CD4-positive, alpha-beta T cell treated with Interleukin-6 at 100 ng/mL for 8 hours (primary cell): Measurements from ENCODE around the gene PRPS1L1.

Experiments
- DNase-seq: peaks from one replicate; pipeline ENCODE4 v3.0.0-alpha.2; 2020; ENCODE audit warnings: mixed read lengths, low spot score

Gene PRPS1L1

DNA sequence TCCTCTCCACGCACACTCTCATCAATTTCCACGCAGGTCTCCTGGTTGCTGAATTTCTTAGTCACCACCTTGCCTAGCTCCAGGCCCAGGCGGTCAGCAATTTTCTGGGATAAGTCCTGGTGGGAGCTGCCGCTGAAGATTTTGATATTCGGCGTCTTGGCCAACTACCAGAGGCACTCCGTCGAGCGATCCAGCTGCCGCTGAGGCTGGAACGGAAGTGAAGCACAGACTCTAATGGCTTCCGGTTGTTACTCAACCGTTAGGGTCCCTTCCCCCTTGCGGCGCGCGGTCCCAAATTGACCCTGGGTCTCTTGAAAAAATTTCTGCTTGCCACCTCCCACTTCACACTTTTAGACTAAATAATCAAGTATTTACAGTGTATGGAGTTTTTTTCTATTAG, at the start of gene PRPS1L1:
TSS of gene PRPS1L1 (minus strand) at position 219 of the 400 bp plus-strand sequence.
- no peak for DNase-seq

DNA sequence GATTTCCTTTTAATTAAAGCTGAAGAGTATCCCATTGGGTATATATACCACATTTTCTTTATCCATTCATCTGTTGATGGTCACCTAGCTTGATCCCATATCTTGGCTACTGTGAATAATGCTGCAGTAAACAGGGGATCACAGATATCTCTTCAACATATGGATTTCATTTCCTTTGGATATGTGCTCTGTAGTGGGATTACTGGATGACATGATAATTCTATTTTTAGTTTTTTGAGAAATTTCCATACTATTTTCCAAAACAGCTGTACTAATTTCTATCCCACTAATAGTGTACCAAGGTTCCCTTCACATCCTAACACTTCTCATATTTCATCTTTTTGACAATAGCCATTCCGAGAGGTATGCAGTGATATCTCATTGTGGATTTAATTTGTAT, 48.8 kb upstream of the PRPS1L1 start:
- no peak for DNase-seq

- no peak for DNase-seq
Observed at GRCh38 chr7:18068745-18069144, 41.1 kb upstream of the PRPS1L1 start.

DNA sequence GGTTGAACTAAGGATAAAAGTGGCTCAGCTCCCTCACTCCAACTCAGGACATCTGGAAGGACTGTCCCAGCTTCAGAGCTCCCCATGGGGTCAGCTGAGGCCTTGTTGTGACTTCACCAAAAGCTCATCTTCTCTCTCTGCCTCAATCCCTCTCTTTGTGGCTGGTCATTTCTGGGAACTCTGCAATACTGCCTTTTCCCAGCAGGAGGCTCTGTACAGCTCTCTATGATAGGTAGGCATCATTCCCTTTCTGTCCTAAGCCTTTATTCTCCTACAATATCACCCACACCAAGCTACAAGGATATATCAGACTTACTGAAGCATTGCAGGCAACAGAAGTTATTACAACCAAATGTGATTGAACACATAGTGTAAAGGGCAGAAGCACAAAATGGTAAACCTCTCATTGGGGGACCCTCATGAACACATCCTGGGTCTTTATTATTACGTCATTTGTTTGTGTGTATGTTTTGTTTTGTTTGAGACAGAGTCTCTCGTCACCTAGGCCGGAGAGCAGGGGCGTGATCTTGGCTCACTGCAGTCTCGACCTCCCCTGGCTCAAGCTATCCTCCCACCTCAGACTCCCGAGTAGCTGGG, 36.7 kb upstream of the PRPS1L1 start:
- DNase-seq, result no peak

DNA sequence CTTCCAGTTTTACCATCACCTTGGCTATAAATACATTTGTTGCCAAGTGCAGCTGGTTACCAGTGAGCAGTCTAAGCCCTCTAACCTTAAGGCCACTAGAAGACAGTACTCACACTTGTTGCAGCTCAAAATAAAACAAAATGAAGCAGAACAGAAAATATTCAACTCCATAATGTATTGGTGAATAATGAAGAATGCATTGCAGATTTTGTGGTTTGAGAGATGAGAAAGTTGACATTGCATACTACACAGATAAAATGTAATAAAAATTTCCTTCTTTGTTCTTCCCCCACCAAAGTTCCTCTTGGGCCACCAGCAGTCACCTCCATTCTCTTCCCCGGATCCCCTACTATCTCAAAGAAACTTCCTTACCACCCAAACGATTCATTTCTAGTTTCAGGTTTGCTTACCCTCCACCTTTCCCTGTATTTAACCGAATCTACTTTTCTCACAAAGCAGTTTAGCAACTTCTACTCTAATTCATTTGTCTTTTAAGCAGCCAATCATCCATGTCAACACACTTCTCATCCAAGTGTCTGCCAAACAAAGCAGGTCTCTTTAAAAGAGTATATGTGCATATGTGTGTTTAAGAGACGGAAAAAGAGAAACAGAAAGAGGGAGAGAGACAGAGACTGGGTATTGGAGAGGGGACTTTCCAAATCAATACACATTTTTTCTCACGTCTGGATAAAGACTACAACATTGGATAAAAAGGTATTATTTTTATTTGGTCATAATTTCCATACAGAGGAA, 35.7 kb upstream of the PRPS1L1 start:
- DNase-seq, result no peak

DNA sequence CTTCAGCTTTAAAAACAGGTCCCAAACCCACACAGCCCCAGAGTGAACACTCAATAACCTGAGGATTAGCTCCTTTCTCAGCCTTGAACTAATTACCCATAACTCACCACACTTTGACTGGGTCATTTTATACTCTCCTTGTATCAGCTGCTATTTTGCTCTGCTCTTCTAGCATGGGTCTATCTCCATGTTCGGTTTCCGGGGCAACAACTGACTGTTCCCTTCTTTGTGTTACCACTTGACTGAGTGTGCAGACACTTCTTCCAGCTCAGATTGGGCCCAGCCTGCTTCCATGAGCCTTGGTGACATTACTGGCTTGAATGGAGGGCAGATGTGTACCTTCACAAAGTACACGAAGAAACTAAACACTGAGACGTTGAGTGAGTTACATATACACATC, 31.5 kb upstream of the PRPS1L1 start:
- DNase-seq, result no peak

GRCh38 chr7:18053941-18054340, 26.3 kb upstream of the PRPS1L1 start:
- DNase-seq, result no peak

DNA sequence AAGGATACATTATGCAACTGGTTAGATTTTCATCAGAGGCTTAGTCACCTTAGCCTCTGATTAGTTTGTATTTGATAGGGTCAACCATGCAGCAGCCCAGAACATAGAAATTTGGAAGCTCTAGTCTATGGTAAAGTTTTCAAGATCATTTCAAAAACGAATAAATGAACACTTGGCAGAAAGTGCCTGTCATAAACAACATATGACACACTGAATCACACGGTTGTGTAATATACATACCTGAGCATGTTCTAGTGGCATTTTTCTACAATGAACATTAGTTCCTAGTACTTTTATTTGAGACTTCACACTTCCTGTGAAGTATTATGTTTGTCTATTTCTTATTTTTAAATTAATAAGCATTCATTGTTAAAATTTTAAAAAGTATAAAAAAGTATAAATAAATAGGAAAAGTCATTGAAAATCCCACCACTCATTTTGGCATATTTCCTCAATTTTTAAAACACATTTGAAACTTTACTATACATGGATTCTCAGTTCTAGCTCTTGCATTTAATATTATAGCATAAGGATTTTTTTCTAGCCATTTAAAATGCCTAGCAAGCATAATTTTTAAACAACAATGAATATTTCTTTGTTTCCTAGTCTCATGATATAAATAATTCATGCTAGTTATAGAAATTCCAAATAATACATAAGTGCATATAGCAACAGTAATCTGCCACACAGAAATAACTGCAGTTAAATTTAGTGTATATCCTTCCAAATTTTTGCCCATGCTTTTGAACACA, 25.7 kb upstream of the PRPS1L1 start:
- DNase-seq, result no peak

- DNase-seq, result no peak
Observed at GRCh38 chr7:18049262-18049661, 21.6 kb upstream of the PRPS1L1 start.

DNA sequence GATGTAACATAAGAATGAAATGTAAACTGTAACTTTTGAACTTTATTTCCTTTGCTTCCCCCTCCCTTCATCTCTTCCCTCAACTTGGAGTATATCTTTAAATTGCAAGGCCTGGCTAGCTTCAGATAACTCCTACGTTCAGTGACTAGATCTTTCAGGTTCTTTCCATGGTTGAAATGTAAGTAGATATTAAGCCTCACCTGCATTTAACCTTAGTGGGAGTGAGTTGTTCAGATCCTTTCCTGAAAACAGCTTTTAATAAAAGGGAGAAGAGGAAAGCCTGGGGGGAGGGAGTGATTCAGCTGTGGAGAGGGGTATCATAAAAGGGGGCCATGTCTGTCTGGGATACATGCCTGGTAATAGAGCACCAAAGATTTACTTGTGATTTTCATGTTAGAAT, 19.0 kb upstream of the PRPS1L1 start:
- no peak for DNase-seq

- DNase-seq, result no peak
Observed at GRCh38 chr7:18045171-18045570, 17.5 kb upstream of the PRPS1L1 start.

DNA sequence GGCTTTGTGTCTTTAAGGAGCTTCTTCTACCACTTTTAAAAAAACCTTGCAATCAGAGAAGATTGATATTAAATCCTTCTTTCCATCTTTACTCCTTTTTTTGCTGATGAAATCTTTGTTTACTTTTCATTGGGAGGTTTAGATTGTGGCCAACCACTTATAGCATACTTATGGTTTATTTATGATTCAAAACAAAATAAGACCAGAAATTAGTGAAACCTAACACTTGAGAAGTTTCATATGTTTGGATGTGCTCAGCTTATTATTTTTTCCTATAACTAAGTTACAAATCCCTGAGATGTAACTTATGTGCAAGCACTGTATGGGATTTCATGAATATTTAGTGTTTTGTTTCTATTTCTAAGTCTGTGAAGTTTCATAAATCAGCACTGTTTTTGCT, 13.5 kb upstream of the PRPS1L1 start:
- no peak for DNase-seq

GRCh38 chr7:18040196-18040595, 12.6 kb upstream of the PRPS1L1 start:
- DNase-seq, result no peak

DNA sequence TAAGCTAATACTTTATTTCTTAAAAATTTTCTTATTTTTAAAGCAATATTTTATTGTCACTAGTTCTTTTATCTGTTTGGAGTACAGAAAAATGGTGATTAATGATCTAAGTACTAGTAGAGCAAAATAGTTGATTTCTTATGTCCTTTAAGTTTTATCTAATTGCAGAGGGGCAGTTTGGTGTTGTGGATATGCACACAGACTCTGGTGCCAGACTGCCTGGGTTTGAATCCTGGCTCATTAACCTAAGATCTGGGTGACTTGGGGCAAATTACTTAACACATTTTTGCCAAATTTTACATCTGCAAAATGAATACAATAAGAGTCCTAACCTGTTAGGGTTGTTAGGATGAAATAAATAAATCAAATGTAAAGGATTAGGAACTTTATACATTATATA, 10.7 kb upstream of the PRPS1L1 start:
- no peak for DNase-seq

- no peak for DNase-seq
Observed at GRCh38 chr7:18037609-18038008, 10.0 kb upstream of the PRPS1L1 start.

GRCh38 chr7:18036783-18037182, 9.1 kb upstream of the PRPS1L1 start:
- DNase-seq, result no peak

GRCh38 chr7:18030758-18031157, 3.1 kb upstream of the PRPS1L1 start:
- DNase-seq, result no peak

DNA sequence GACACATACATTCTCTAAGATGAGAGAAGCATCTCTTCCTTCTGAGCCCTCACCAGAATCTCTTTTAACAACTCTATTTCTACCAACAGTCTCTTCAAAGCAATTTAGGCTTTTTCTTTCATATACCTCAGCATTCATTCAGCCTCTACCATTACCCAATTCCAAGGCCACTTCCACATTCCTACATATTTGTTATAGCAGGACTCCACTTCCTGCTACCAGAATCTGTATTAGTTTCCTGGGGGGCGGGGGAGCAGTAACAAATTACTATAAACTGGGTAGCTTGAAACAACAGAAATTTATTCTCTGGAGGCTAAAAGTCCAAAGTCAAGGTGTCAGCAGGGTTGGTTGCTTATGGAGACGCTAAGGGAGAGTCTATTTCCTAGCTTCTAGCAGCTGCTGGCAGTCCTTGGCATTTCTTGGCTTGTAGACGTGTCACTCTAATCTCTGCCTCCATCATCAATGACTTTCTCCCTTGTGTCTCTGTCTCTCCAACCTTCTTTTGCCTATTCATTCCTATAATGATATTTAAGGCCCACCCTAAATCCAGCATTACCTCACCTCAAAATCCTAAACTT, 7.4 kb downstream of the PRPS1L1 start:
- no peak for DNase-seq

- no peak for DNase-seq
Observed at GRCh38 chr7:18019555-18019954, 8.1 kb downstream of the PRPS1L1 start.

GRCh38 chr7:18018296-18019215, 9.1 kb downstream of the PRPS1L1 start:
- DNase-seq, result no peak

- no peak for DNase-seq
Observed at GRCh38 chr7:18016547-18017444, 10.8 kb downstream of the PRPS1L1 start.
